ENCODE data around the gene RRP9.

RRP9 gene

GRCh38 chr3:51958603-51959521 is 17.2 kb upstream of the RRP9 start:
- in situ Hi-C loops (cut with HindIII; ENCODE audit: low sequenced_read_pairs): no loop called here

GRCh38 chr3:51957520-51958205 is 16.0 kb upstream of the RRP9 start:
- in situ Hi-C loops (cut with HindIII; ENCODE audit: low sequenced_read_pairs): no loop called here

GRCh38 chr3:51955893-51956770 is 14.4 kb upstream of the RRP9 start:
- in situ Hi-C loops (cut with HindIII; ENCODE audit: low sequenced_read_pairs): no loop called here

- in situ Hi-C loops (cut with HindIII; ENCODE audit: low sequenced_read_pairs): no loop called here
Observed at GRCh38 chr3:51955175-51955892, 13.6 kb upstream of the RRP9 start, which contains the start of gene GPR62. Gene GPR62, plus strand, starts transcription at chr3:51955381. Its CDS starts 272 bp downstream, at chr3:51955653.

- in situ Hi-C loops (cut with HindIII; ENCODE audit: low sequenced_read_pairs): no loop called here
Observed at GRCh38 chr3:51954713-51955112, 13.0 kb upstream of the RRP9 start.

GRCh38 chr3:51954105-51954504 is 12.4 kb upstream of the RRP9 start:
- in situ Hi-C loops (cut with HindIII; ENCODE audit: low sequenced_read_pairs): no loop called here

- in situ Hi-C loops (cut with HindIII; ENCODE audit: low sequenced_read_pairs): no loop called here
Observed at GRCh38 chr3:51953445-51953844, 11.7 kb upstream of the RRP9 start.

GRCh38 chr3:51950899-51951298 is 9.2 kb upstream of the RRP9 start:
- in situ Hi-C loops (cut with HindIII; ENCODE audit: low sequenced_read_pairs): no loop called here

GRCh38 chr3:51949121-51949520 is 7.4 kb upstream of the RRP9 start:
- in situ Hi-C loops (cut with HindIII; ENCODE audit: low sequenced_read_pairs): loop anchor here (10.0 kb wide), 1 partner anchor 46 kb away; the partner anchor contains the start of gene RPL29

GRCh38 chr3:51948016-51948580 is 6.4 kb upstream of the RRP9 start:
- in situ Hi-C loops (cut with HindIII; ENCODE audit: low sequenced_read_pairs): loop anchor here (10.0 kb wide), 1 partner anchor 47 kb away; the partner anchor contains the start of gene RPL29

- in situ Hi-C loops (cut with HindIII; ENCODE audit: low sequenced_read_pairs): loop anchor here (10.0 kb wide), 1 partner anchor 47 kb away; the partner anchor contains the start of gene RPL29
Observed at GRCh38 chr3:51947215-51947900, 5.7 kb upstream of the RRP9 start.

GRCh38 chr3:51946796-51947195 is 5.1 kb upstream of the RRP9 start:
- in situ Hi-C loops (cut with HindIII; ENCODE audit: low sequenced_read_pairs): loop anchor here (10.0 kb wide), 1 partner anchor 48 kb away; the partner anchor contains the start of gene RPL29

GRCh38 chr3:51945926-51946705 is 4.4 kb upstream of the RRP9 start:
- in situ Hi-C loops (cut with HindIII; ENCODE audit: low sequenced_read_pairs): loop anchor here (10.0 kb wide), 1 partner anchor 49 kb away; the partner anchor contains the start of gene RPL29

GRCh38 chr3:51945031-51945840 is 3.5 kb upstream of the RRP9 start:
- in situ Hi-C loops (cut with HindIII; ENCODE audit: low sequenced_read_pairs): loop anchor here (10.0 kb wide), 1 partner anchor 50 kb away; the partner anchor contains the start of gene RPL29

GRCh38 chr3:51944451-51945021 is 2.8 kb upstream of the RRP9 start:
- in situ Hi-C loops (cut with HindIII; ENCODE audit: low sequenced_read_pairs): loop anchor here (10.0 kb wide), 1 partner anchor 50 kb away; the partner anchor contains the start of gene RPL29

- in situ Hi-C loops (cut with HindIII; ENCODE audit: low sequenced_read_pairs): loop anchor here (10.0 kb wide), 1 partner anchor 51 kb away; the partner anchor contains the start of gene RPL29
Observed at GRCh38 chr3:51943451-51944391, 2.0 kb upstream of the RRP9 start.
